ENCODE data around the gene GNG12.

The GNG12 gene

DNA sequence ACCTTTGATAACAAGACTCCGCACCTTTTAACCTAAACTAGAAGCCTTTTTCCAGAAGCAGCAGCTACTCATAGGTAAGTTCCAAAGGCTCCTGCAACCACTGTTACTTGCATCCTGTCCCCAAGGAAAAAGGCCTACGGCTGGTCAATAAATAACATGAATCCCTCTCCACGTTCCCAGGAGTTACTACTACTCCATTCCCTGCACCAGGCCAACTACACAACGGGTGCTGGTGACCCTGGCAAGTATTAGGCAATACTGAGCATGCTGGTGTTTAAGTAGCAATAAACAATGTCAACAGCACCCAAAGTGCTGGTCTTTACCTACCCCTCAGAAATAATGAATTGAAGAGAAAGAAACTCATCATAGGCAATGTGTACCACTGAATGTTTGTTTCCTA, 7.7 kb downstream of the GNG12 start:
- no peak for DNase-seq (ENCODE audit: low read depth)
- H3K4me3 ChIP-seq (ENCODE audit: low read depth, low read length), result no peak overlapping the region
- TF ChIP-seq POLR2A (IDR thresholded peaks at IDR 0.05; ENCODE audit: extremely low read depth, insufficient read length), result no peak
- TF ChIP-seq, protein P1, sequence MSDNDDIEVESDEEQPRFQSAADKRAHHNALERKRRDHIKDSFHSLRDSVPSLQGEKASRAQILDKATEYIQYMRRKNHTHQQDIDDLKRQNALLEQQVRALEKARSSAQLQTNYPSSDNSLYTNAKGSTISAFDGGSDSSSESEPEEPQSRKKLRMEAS (IDR thresholded peaks at IDR 0.05; ENCODE audit: low read depth, low read length), result no peak
- TF ChIP-seq CTCF (IDR thresholded peaks at IDR 0.05; ENCODE audit: low read depth, low read length), result no peak
- no peak for TF ChIP-seq MYC (IDR thresholded peaks at IDR 0.05; ENCODE audit: low read depth, low read length)

- no peak overlapping the region for H3K4me3 ChIP-seq (ENCODE audit: low read depth, low read length)
- DNase-seq (ENCODE audit: low read depth), result no peak
- TF ChIP-seq POLR2A (IDR thresholded peaks at IDR 0.05; ENCODE audit: extremely low read depth, insufficient read length) (no peak), CTCF (IDR thresholded peaks at IDR 0.05; ENCODE audit: low read depth, low read length) (no peak), MYC (IDR thresholded peaks at IDR 0.05; ENCODE audit: low read depth, low read length) (no peak)
- TF ChIP-seq, protein P1 (IDR thresholded peaks at IDR 0.05; ENCODE audit: low read depth, low read length), result no peak
Measured at GRCh38 chr1:67824766-67825165, 8.5 kb downstream of the GNG12 start.

GRCh38 chr1:67823615-67824014, 9.7 kb downstream of the GNG12 start:
- TF ChIP-seq, protein P1 (IDR thresholded peaks at IDR 0.05; ENCODE audit: low read depth, low read length), result no peak
- TF ChIP-seq POLR2A (IDR thresholded peaks at IDR 0.05; ENCODE audit: extremely low read depth, insufficient read length), result no peak
- no peak for TF ChIP-seq MYC (IDR thresholded peaks at IDR 0.05; ENCODE audit: low read depth, low read length)
- TF ChIP-seq CTCF (IDR thresholded peaks at IDR 0.05; ENCODE audit: low read depth, low read length), result no peak
- no peak overlapping the region for H3K4me3 ChIP-seq (ENCODE audit: low read depth, low read length)
- no peak for DNase-seq (ENCODE audit: low read depth)

GRCh38 chr1:67821263-67821662, 12.0 kb downstream of the GNG12 start:
- TF ChIP-seq, protein P1 (IDR thresholded peaks at IDR 0.05; ENCODE audit: low read depth, low read length), result no peak
- TF ChIP-seq MYC (IDR thresholded peaks at IDR 0.05; ENCODE audit: low read depth, low read length), result no peak
- TF ChIP-seq CTCF (IDR thresholded peaks at IDR 0.05; ENCODE audit: low read depth, low read length), result no peak
- no peak for TF ChIP-seq POLR2A (IDR thresholded peaks at IDR 0.05; ENCODE audit: extremely low read depth, insufficient read length)
- DNase-seq (ENCODE audit: low read depth), result no peak
- H3K4me3 ChIP-seq (ENCODE audit: low read depth, low read length), result no peak overlapping the region

DNA sequence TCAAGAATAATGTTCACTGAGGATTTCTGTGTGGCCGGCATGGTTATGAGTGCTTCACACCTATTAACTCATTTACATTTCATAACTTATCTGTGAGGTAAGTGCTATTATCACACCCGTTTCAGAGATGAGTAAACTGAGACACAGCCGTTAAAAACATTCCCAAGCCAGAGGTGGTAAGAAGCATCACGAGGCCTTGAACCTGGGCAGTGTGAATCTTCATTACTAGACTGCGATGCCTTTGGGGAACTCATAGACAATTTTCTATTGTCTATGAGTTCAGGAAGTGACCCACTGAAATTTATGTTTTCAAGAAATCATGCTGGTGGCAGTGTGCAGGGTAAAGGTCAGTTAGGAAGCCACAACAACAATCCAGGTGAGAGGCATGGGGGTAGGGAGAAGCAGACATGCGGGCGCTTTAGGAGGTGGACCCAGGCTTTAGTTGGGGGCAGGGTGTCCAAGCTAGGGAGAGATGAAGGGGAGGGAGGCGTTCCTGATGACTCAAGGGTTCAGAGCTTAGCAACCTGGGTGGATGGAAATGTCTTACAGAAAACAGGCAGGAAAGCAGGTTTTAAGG, 14.5 kb downstream of the GNG12 start:
- no peak overlapping the region for H3K4me3 ChIP-seq (ENCODE audit: low read depth, low read length)
- TF ChIP-seq, protein P1 (IDR thresholded peaks at IDR 0.05; ENCODE audit: low read depth, low read length), result no peak
- no peak for TF ChIP-seq MYC (IDR thresholded peaks at IDR 0.05; ENCODE audit: low read depth, low read length)
- no peak for TF ChIP-seq CTCF (IDR thresholded peaks at IDR 0.05; ENCODE audit: low read depth, low read length)
- DNase-seq (ENCODE audit: low read depth), result no peak

Data from NB4 (cell line).